ENCODE results near the gene TFAP2A. TPM values are rescaled to one million over a fixed set of nuclear protein-coding genes. Genes with fewer than 3 reads are reported as not detected.

TFAP2A gene
- total and polyA plus RNA-seq, 7 experiments from 2014 or later = not detected

- Histone ChIP-seq H3K27ac (ENCODE audit: low read depth, low read length) (no peak overlapping the region), H3K27me3 (ENCODE audit: control insufficient read depth in 2 of 2, insufficient read depth in 2 of 2, low read length in 2 of 2) (peaks cover 32 to 53% of the 10 kb centered on the region in 2 donors), H3K36me3 (ENCODE audit: control insufficient read depth in 2 of 3, insufficient read depth in 3 of 3, low read length in 3 of 3) (no peaks in the 10 kb centered on the region), H3K4me3 (ENCODE audit: low read length) (peak overlapping the region; percentile 68), H3K4me1 (ENCODE audit: control insufficient read depth in 2 of 2, insufficient read depth in 2 of 2, low read length in 2 of 2) (peaks cover 8 to 39% of the 10 kb centered on the region in 2 donors), H3K9me3 (ENCODE audit: control insufficient read depth in 2 of 3, low read length in 3 of 3) (peaks cover 0 to 46% (median 0%) of the 10 kb centered on the region in 3 experiments)
- POLR2A ChIA-PET = no interaction called here
- ATAC-seq (no peak), DNase-seq (no peak)
- CTCF ChIA-PET = no interaction called here
- peaks cover 41 to 72% (median 50%) of the 10 kb centered on the region in 7 donors for H3K4me1 Mint-ChIP-seq
- H3K27me3 Mint-ChIP-seq = peaks cover 88 to 95% (median 90%) of the 10 kb centered on the region in 5 donors
- intact Hi-C loops (cut with micrococcal nuclease) = loop anchor here (2.0 to 10.0 kb wide), 3 partner anchors 29 to 471 kb away; partner anchors contain the start of genes GCM2 (in 1 of the 2) and SYCP2L (in 1 of the 2)
- H3K9me3 Mint-ChIP-seq = peaks cover 7 to 75% (median 38%) of the 10 kb centered on the region in 11 donors
- H3K4me3 Mint-ChIP-seq = peak overlapping the region; percentile 73 to 98 (median 94)
- H3K27ac Mint-ChIP-seq = peak overlapping the region in 6 of 9 donors; percentile 41 to 85 (median 59)
- H3K36me3 Mint-ChIP-seq = peaks cover 3 to 36% (median 19%) of the 10 kb centered on the region in 5 donors
These were observed 1.5 kb downstream of the TFAP2A start for GRCh38 chr6:10413262-10413849.

DNA sequence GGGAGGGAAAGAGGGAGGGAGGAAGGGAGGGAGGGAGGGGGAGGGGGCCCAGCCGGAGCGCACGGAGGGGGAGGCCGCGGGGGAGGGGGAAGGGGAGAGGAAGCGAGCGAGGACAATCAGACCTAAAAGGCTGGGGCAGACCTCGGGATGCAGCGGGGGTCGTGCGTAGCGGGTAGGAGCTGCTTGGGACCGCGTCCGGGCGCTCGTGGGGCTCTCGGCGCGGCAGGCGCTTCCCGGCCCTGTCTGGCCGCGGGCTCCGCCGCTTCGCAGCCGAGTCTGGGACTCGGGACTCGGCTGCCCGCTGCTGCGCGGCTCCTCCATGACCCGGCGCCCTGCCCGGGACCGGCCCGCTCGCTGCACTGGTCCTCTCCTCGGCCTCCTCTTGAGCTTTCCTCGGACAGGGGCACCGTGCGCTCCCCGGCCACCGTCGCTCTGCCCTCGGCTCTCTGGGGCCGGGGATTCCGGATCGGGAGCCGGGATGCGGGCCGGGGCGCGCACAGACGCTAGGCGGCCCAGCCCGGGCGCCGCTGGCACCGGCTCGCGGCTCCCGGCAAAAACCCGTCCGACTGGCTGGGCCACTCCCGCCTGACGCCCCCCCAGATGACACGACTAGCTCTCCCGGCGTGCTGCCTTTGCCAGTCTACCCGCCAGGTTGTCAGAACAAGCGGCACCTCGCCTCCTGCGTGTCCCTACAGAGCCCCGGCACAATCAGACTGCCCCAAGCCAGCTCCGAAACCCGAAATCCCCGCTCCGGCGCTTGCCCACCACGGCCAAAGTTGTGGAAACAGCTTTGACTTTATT, 2.2 kb downstream of the TFAP2A start:
- Mint-ChIP-seq H3K27me3 (peaks cover 88 to 95% (median 91%) of the 10 kb centered on the region in 5 donors), H3K27ac (peak overlapping the region in 7 of 9 donors; percentile 41 to 91 (median 77)), H3K9me3 (peaks cover 7 to 77% (median 40%) of the 10 kb centered on the region in 11 donors), H3K36me3 (peaks cover 0 to 32% (median 19%) of the 10 kb centered on the region in 5 donors), H3K4me1 (peaks cover 41 to 68% (median 46%) of the 10 kb centered on the region in 7 donors), H3K4me3 (peak overlapping the region; percentile 88 to 98 (median 96))
- ATAC-seq (peak; percentile 21), DNase-seq (no peak)
- H3K4me3 ChIP-seq (ENCODE audit: low read length) = peak overlapping the region; percentile 68
- intact Hi-C loops (cut with micrococcal nuclease) = loop anchor here (1.0 to 10.0 kb wide), 6 partner anchors 8 to 1977 kb away; partner anchors contain the start of genes C6orf52 (in 1 of the 2), GCM2 (in 1 of the 2), PAK1IP1 (in 1 of the 2) and SLC35B3 (in 1 of the 2)
- ChIA-PET POLR2A (no interaction called here), CTCF (no interaction called here)
- H3K27me3 ChIP-seq (ENCODE audit: control insufficient read depth in 2 of 2, insufficient read depth in 2 of 2, low read length in 2 of 2) = peaks cover 32 to 50% of the 10 kb centered on the region in 2 donors
- H3K4me1 ChIP-seq (ENCODE audit: control insufficient read depth in 2 of 2, insufficient read depth in 2 of 2, low read length in 2 of 2) = peaks cover 8 to 39% of the 10 kb centered on the region in 2 donors
- no peaks in the 10 kb centered on the region for H3K36me3 ChIP-seq (ENCODE audit: control insufficient read depth in 2 of 3, insufficient read depth in 3 of 3, low read length in 3 of 3)
- H3K27ac ChIP-seq (ENCODE audit: low read depth, low read length) = no peak overlapping the region
- H3K9me3 ChIP-seq (ENCODE audit: control insufficient read depth in 2 of 3, low read length in 3 of 3) = peaks cover 0 to 47% (median 0%) of the 10 kb centered on the region in 3 experiments

DNA sequence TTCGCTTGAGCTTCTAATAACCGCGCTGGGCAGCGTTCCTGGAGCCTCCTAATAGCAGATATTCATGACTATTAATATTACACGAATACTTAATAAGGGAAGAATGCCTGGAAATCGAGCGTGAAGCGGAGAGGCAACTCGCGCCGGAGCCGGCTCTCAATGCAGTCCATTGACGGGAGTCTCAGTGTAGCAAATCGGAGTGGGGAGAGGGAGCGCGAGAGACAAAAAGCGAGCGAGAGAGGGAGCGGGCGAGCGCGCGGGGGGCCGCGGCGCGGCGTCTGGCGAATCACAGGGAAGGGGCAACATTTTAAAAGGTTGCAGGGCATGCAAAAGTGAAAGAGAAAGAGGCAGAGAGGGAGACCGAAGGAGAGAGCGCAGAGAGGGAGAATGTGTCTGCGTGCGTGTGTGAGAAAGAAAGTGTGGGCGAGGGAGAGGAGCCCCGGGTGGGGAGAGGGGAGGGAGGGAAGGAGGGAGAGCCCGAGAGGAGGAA, 2.9 kb downstream of the TFAP2A start:
- peak overlapping the region; percentile 68 for H3K4me3 ChIP-seq (ENCODE audit: low read length)
- H3K9me3 ChIP-seq (ENCODE audit: control insufficient read depth in 2 of 3, low read length in 3 of 3) = peaks cover 0 to 50% (median 0%) of the 10 kb centered on the region in 3 experiments
- ChIA-PET POLR2A (no interaction called here), CTCF (no interaction called here)
- peaks cover 35 to 61% (median 44%) of the 10 kb centered on the region in 7 donors for H3K4me1 Mint-ChIP-seq
- peak in 7 of 9 donors; percentile 32 to 59 (median 42) for DNase-seq
- H3K9me3 Mint-ChIP-seq = peaks cover 7 to 84% (median 41%) of the 10 kb centered on the region in 11 donors
- ATAC-seq = peak; percentile 69
- no peaks in the 10 kb centered on the region for H3K36me3 ChIP-seq (ENCODE audit: control insufficient read depth in 2 of 3, insufficient read depth in 3 of 3, low read length in 3 of 3)
- peak overlapping the region; percentile 56 to 91 (median 80) for H3K27ac Mint-ChIP-seq
- peaks cover 88 to 95% (median 91%) of the 10 kb centered on the region in 5 donors for H3K27me3 Mint-ChIP-seq
- H3K4me3 Mint-ChIP-seq = peak overlapping the region; percentile 88 to 98 (median 96)
- H3K27ac ChIP-seq (ENCODE audit: low read depth, low read length) = no peak overlapping the region
- peaks cover 0 to 31% (median 19%) of the 10 kb centered on the region in 5 donors for H3K36me3 Mint-ChIP-seq
- peaks cover 8 to 38% of the 10 kb centered on the region in 2 donors for H3K4me1 ChIP-seq (ENCODE audit: control insufficient read depth in 2 of 2, insufficient read depth in 2 of 2, low read length in 2 of 2)
- H3K27me3 ChIP-seq (ENCODE audit: control insufficient read depth in 2 of 2, insufficient read depth in 2 of 2, low read length in 2 of 2) = peaks cover 32 to 49% of the 10 kb centered on the region in 2 donors
- intact Hi-C loops (cut with micrococcal nuclease) = loop anchor here (1.0 to 10.0 kb wide), 6 partner anchors 8 to 1977 kb away; partner anchors contain the start of genes C6orf52 (in 1 of the 2), GCM2 (in 1 of the 2), PAK1IP1 (in 1 of the 2) and SLC35B3 (in 1 of the 2)

DNA sequence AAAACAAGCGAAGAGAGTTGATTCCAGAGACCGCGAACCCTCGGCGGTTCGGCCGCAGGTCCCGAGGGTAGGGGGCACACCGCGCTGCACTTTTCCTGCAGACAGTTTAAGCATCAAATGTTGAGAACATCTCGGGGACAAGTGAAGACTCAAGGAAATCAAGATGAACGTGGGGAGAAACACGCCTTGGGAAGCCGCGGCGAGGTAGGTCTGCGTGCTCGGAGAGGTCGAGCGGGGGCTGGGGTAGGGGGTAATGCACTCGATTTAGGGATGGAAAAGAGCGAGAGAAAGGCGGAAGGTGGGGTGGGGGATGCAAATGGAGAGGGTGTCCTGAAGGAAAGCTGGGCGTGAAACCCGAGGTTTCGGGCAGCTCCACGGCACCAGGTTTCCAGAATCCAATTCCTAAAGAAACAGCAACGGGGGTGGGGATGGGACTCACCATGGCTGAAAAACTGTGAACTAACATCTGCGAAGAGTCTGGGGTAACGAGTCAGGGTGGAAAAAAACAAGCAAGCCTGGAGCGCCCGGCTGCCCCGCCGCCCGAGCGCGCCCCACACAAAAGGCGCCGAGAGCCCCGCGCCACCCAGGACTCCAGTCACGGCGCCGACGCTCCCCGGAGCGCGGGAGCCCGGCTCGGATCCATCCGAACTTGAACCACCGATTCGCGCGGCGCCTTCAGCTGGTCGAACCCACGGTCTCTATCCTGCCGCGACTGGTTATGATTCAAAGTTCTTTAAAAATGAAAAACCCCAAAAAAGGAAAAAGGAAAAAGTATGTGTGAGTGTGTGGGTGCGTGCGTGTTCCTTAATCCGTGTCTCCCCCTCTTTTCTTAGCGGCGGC, 3.5 kb downstream of the TFAP2A start:
- peaks cover 0 to 45% (median 0%) of the 10 kb centered on the region in 3 experiments for H3K9me3 ChIP-seq (ENCODE audit: control insufficient read depth in 2 of 3, low read length in 3 of 3)
- Mint-ChIP-seq H3K27me3 (peaks cover 88 to 94% (median 90%) of the 10 kb centered on the region in 5 donors), H3K9me3 (peaks cover 7 to 87% (median 43%) of the 10 kb centered on the region in 11 donors), H3K27ac (peak overlapping the region in 8 of 9 donors; percentile 38 to 91 (median 82)), H3K4me3 (peak overlapping the region; percentile 88 to 98 (median 96)), H3K4me1 (peaks cover 34 to 56% (median 44%) of the 10 kb centered on the region in 7 donors), H3K36me3 (peaks cover 0 to 31% (median 19%) of the 10 kb centered on the region in 5 donors)
- peaks cover 30 to 43% of the 10 kb centered on the region in 2 donors for H3K27me3 ChIP-seq (ENCODE audit: control insufficient read depth in 2 of 2, insufficient read depth in 2 of 2, low read length in 2 of 2)
- ChIA-PET POLR2A (no interaction called here), CTCF (no interaction called here)
- no peak overlapping the region for H3K27ac ChIP-seq (ENCODE audit: low read depth, low read length)
- peak overlapping the region; percentile 68 for H3K4me3 ChIP-seq (ENCODE audit: low read length)
- no peaks in the 10 kb centered on the region for H3K36me3 ChIP-seq (ENCODE audit: control insufficient read depth in 2 of 3, insufficient read depth in 3 of 3, low read length in 3 of 3)
- intact Hi-C loops (cut with micrococcal nuclease) = loop anchor here (5.0 to 10.0 kb wide), 2 partner anchors 116 to 473 kb away; partner anchors contain the start of genes GCM2 (in 1 of the 2) and SYCP2L (in 1 of the 2)
- peaks cover 8 to 31% of the 10 kb centered on the region in 2 donors for H3K4me1 ChIP-seq (ENCODE audit: control insufficient read depth in 2 of 2, insufficient read depth in 2 of 2, low read length in 2 of 2)
- ATAC-seq = peak; percentile 20
- no peak for DNase-seq

DNA sequence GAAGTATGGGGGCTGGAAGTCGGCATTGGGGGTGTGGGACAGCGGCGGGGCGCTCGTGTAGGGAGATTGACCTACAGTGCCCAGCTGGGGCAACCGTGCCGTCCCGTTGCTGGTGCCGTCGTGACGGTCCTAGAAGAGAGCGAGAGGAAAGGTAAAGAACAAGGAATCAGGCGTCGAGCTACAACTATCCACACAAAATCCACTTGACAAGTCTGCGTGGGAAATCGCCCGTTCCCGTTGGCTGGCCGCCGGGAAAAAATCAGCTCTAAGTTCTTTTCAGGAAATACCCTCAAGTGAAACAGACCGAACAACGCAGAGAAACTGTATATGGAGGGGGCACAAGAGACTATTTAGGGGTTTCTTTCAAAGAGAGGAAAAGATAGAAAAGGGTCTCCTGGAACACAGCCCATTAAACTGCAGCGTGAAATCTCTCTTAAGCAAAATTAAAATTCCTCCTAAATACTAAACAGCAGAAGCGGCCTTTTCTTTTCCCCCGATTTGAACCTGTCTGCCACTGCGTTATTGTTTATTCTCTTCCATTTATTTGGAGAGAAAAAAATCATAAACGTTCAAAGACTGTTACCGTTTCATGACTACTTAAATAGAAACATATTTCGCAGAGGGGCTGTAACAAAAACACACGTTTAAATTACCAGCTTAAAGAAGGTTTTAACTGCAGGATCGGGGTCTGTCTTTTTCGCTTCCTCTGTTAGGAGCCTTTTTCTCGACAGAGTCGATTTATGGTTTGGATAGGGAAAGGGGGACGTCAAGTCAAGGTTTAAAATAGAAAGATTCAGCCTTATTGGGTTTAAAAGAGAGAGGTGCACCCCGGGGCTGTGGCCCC, 4.4 kb downstream of the TFAP2A start:
- Histone ChIP-seq H3K4me3 (ENCODE audit: low read length) (no peak overlapping the region), H3K27me3 (ENCODE audit: control insufficient read depth in 2 of 2, insufficient read depth in 2 of 2, low read length in 2 of 2) (peaks cover 22 to 34% of the 10 kb centered on the region in 2 donors), H3K9me3 (ENCODE audit: control insufficient read depth in 2 of 3, low read length in 3 of 3) (peaks cover 0 to 39% (median 0%) of the 10 kb centered on the region in 3 experiments), H3K27ac (ENCODE audit: low read depth, low read length) (no peak overlapping the region), H3K36me3 (ENCODE audit: control insufficient read depth in 2 of 3, insufficient read depth in 3 of 3, low read length in 3 of 3) (no peaks in the 10 kb centered on the region), H3K4me1 (ENCODE audit: control insufficient read depth in 2 of 2, insufficient read depth in 2 of 2, low read length in 2 of 2) (peaks cover 8 to 30% of the 10 kb centered on the region in 2 donors)
- Mint-ChIP-seq H3K4me3 (peak overlapping the region; percentile 68 to 98 (median 86)), H3K27ac (peak overlapping the region in 6 of 9 donors; percentile 42 to 86 (median 66)), H3K36me3 (peaks cover 0 to 33% (median 22%) of the 10 kb centered on the region in 5 donors), H3K4me1 (peaks cover 32 to 48% (median 41%) of the 10 kb centered on the region in 7 donors), H3K27me3 (peaks cover 79 to 94% (median 89%) of the 10 kb centered on the region in 5 donors), H3K9me3 (peaks cover 7 to 89% (median 46%) of the 10 kb centered on the region in 11 donors)
- ChIA-PET POLR2A (no interaction called here), CTCF (no interaction called here)
- DNase-seq = no peak
- intact Hi-C loops (cut with micrococcal nuclease) = loop anchor here (5.0 to 10.0 kb wide), 2 partner anchors 117 to 474 kb away; partner anchors contain the start of genes GCM2 (in 1 of the 2) and SYCP2L (in 1 of the 2)
- no peak for ATAC-seq
